Hypothalamus (tissue), 51 donors: ENCODE measurements around the gene PCGF2.

Experiments
- DNase-seq, 51 donors: peaks; one replicate each; lab custom pipeline; 2025; lab: John Stamatoyannopoulos, UW

PCGF2 gene

DNA sequence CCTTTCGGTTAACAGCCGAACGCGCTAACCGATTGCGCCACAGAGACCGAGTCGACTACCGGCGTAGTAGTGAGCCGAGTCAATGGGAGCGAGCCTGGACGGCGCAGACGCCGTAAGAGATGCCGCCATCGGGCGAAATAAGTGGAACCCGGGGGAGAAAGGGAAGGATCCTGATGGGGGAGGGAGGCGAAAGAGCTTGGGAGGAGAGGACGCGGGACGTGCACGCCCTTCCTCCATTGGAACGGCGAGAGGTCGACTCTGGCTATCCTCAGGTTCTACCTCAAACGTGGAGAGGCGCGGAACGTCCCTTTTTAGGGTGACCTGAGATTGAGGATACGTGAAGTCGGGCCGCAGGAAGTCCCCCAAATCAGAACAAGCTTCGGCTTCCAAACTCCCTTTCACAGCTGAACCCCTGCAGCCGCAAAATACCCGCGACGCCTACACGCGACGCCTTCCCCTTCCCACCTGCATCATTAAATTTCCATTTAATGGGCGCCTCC, 3.7 kb upstream of the PCGF2 start:
- DNase-seq: peak in 41 of 51 donors; percentile 23 to 88 (median 64)

DNA sequence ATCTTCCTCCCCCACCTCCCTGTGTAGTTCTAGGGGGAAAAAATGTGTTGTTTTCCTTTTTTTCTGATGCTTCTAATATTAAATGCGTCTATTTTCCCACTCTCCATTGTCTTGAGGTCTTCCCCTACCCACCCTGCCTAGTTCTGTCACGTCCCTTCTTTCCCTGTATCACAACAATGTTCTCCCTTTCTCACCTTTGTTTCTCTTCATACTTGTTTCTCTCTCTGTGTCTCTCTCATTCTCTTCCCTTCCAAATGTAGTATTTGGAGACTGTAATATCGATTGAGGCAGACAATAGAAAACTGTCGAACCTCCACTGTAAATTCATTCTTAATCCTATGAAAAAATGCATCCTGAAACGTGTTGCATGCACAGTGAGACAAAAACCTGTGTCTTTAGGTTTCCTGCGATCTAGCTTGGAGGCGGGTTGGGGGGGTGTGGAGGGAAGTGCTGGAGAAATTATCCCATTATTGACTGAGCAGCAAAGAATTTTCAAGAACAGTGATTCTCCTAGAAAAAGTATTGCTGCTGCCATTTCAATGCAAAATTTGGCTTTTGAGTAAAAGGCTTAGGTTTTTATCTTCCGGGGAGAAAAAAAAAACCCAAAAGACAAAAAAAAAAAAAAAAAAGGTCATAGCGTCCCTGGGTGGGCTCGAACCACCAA, 3.1 kb upstream of the PCGF2 start:
- peak in 1 of 51 donors; percentile 78 for DNase-seq

DNA sequence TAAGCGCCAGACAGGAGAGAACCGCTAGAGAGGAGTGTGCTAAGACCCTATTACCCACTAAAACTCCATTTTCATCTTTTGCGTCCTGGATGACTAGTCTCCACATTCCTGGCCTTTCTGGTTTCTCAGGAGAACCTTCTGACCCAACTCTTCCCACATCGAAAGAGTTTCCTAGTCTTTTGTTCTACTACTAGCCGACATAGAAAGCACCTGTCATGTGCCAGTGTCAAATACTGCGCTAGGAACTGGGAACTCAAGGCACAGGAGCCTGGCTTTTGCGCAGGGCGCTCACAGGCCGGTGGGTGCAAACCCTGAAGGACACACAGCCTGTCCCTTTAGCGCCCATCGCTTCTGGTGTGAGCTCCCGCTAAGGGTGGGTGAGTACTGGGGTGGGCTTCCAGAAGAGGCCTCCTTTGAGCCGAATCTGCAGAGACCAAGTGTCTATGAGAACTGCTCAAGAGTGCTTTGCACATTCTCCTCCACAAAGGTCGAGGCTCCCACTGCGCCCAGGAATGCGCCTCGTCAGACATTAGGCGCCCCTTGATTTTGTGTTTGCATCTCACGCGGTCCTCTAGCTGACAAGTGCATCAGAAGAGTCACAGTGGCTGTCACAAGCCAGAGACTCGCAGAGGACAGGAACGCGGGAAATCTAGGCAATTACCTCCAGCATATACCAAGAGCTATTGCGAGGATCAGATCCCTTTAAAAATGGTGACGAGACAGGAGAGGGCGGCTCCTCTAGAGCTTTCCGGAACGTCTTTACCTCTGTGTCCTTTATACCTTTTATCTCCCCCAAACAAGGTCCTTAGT, 2.4 kb upstream of the PCGF2 start:
- peak in 2 of 51 donors; percentile 18 to 47 for DNase-seq

GRCh38 chr17:38750044-38750311, 1.8 kb upstream of the PCGF2 start:
- no peak for DNase-seq

- DNase-seq: peak in 28 of 51 donors; percentile 12 to 59 (median 36)
Observed at GRCh38 chr17:38749223-38750043, 1.3 kb upstream of the PCGF2 start.

- DNase-seq: no peak
Observed at GRCh38 chr17:38748892-38749222, 721 bp upstream of the PCGF2 start.

- DNase-seq: peak in 3 of 51 donors; percentile 20 to 56 (median 47)
Observed at GRCh38 chr17:38747463-38748148, 530 bp downstream of the PCGF2 start.

DNA sequence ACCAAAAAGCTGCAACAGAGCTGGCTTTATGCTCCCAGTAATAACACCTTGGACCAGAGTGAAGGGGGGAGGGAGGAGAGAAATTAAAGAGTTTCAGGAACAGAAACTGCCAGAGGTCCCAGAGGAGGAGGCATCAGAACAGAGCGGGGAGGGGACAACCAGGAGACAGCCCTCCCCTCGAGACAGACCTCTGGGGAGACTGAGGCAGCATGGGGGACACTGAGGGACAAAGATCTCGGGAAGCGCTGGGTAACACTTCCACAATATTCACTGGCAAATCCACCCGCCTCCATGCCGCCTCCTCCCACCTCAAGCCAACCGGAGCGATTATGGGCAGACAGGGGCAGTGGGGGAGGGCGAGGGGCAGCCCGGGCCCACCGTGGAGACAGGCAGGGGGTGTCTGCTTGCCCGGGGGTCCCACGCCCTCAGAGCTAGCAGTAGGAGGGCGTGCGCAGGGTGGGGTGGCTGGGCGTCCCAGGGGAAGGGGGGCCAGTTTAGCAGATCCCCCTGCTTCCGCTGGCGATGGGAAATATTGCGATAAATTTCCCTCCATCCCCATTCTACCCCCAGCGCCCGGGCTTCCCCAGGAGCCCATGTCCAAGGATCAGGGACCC, 1.2 kb downstream of the PCGF2 start:
- DNase-seq: no peak

DNA sequence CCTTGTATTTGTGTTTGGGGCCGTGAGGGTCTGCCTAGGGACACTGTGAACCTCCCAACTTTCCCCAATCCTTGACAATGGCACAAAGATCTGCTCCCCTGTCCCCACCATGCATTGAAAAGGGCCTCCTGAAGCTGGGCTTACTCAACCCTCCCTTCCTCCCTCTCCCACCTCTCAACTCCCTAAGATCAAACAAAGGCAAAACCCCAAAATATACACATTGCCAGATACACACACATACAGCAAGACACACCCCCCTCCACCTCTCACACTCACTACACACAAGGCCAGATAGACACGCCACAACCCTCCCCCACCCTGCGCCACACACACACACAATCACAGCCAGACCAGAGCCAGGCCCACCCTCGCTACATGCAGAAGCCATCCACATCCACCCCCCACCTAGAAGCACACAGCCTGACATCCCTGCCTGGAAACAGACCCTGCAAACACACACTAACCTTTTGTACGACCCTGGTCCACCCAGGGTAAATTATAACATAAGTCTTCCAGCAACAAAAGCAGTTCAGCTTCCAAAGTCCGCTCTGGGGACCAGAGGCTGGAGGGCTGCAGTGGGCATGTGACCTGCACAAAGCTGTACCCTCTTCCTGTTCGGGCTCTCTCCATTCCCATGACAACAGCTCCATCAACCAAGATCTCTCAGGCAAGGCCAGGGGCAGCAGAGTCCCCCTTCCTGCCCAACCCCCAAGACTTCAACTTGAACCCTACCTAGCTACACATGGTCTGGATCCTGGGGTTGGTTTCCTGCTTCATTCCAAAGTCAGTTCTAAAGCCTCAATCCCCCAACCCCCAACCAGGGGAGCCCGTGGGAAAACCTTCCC, 1.9 kb downstream of the PCGF2 start:
- DNase-seq: no peak

GRCh38 chr17:38745545-38745944, 2.6 kb downstream of the PCGF2 start:
- no peak for DNase-seq

DNA sequence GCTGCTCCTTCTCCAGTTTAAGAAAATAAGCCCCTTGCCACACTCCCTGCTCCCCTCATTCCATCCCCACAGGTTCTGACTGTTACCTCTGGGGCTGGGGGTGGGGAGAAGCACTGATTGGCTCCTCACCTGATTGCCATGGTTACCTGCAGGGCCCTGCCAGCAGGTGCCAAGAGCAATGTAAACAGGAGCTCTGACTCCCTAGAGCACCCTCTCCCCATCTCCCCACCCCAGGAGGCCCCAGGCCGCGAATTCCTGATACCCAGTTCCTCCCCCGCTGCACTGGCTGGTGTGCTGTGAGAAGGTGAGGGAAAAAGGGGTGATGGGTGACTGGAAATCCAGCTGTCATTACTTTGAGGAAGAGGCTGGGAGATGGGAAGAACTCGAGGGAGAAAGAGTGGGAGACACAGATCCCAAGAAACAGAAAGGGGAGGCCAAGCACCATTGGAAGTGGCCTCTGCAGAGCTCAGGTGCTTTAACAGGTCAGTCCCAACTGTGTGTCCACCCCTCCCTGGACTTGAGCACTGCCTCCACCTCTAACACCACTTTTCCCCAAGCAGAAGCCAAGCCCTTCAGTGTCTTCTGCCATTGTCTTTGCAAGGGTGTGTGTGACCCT, 4.5 kb downstream of the PCGF2 start:
- DNase-seq: peak in 2 of 51 donors; percentile 17 to 23

DNA sequence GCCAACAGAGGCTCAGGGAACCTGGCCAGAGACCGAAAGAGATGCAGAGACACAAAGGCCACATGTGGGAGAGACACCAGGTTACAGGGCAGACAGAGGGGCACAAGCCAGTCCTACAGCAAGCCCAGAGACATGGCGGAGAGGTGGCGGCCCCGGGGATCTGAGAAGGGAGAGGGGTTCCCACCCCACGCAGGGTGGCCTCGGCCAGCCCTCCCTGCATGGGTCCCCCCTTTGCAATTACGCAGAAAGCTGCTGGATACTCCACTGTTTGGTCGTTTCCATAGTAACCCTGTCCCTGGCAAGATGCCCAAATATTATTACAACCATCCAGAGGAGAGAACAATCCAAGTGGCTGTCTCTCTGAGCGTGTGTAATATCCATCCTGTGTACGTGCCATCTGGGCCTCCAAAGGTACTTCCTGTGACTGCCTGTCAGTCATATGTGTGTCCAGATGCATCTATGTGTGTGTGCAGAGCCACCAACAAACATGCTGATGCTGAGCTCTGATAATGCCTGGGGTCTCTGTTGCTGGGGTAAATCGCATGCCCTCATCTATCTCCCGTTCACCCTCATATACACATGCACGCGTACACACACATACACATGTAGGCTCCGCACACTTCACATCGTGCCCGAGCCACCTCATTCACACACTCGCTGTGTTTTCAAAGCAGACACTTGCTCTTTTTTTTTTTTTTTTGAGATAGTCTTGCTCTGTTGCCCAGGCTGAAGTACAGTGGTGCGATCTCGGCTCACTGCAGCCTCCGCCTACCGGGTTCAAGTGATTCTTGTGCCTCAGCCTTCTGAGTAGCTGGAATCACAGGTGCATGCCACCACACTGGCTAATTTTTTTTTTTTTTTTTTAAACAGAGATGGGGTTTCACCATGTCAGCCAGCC, 5.5 kb downstream of the PCGF2 start:
- DNase-seq: peak in 6 of 51 donors; percentile 30 to 62 (median 36)

GRCh38 chr17:38741921-38742410, 6.2 kb downstream of the PCGF2 start:
- no peak for DNase-seq

GRCh38 chr17:38741461-38741860, 6.7 kb downstream of the PCGF2 start:
- DNase-seq: no peak

DNA sequence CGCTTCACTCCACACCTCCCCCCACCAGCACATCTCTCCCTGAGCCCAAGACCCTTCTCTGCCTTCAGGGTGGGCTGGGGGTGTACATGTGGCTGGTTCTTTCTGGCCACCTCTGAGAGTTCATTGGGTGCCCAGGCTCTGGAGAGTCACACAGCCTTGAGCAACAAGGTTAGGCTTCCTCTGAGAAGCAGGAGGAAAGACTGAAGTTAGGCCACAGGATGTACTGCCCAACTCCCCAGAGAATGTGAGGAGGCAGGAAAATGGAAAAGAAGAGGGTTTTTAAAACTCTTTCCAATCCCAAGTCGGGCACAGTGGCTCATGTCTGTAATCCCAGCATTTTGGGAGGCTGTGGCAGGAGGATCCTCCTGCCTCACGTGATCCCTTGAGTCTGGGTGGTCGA, 7.3 kb downstream of the PCGF2 start:
- no peak for DNase-seq

DNA sequence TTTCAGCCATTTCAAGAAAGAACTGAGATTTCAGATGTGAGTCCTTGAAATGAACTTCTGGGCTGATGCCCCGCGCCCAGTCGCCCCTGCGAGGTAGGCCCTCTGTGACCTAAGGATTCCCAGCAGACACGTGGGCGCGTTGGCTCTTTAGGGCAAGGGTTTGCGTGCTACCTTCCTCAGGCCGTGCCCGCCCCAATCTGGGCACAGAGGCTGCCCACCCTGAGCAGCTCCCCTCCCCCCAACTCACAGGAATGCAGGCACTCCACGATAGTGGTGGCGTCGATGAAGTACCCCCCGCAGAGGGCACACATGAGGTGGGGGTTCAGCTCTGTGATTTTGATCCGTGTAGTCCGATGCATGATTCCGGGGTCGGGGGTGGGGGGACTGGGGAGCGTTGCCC, 8.1 kb downstream of the PCGF2 start:
- DNase-seq: no peak

DNA sequence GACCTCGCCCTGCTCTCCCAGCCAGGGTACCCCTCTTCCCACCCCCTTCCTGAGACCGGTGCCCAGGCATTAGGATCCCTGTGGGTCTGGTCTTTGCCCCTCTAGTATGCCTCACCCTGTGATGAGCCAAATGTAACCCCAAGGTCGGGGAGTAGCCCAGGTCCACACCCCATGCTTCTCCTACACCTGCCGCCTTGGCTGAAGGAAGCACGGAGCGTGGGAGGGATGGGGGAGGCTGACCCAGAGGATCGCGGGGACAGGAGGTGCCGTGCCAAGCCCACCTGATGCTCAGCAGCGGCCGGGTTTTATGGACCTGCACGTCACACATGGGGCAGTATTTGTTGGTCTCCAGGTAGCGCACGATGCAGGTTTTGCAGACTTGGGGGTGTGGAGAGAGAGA, 8.8 kb downstream of the PCGF2 start:
- no peak for DNase-seq

DNA sequence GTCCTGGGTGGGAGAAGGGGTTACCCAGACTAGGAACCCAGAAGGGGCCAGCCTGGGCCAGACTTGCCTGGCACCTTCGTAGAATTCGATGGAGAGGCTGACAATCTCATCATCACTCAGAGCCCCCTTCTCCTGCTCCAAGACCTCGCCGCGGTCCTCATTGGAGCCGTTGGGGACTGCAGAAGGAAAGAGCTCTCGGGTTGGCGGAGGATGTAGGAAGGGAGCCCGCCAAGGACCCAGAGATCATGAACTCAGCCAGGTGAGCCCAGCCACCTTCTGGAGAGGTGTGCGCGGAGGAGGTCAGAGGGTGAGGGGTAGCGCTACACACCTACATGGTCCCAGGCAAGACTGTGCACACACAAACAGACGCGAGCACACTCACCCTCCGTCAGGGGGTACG, 9.4 kb downstream of the PCGF2 start:
- DNase-seq: no peak
